ENCODE results near the gene HSF2.
"Not testable (repeated sequence)": the region's sequence is repeated elsewhere in the genome, so short reads cannot be mapped to it uniquely, and the experiment has no call there.

HSF2 gene

GRCh38 chr6:122458087-122458486 is 58.6 kb downstream of the HSF2 start:
- Histone ChIP-seq H3K4me3 (ENCODE audit: low read depth in 1 of 2, low read length in 2 of 2) (no peak overlapping the region), H3K27ac (ENCODE audit: low read length) (no peak overlapping the region), H3K79me2 (ENCODE audit: insufficient read depth, low read length) (peaks cover 62% of the 10 kb centered on the region), H3K4me1 (ENCODE audit: insufficient read depth, low read length) (no peaks in the 10 kb centered on the region; the same call in 1 of the 2 replicates), H3K9me3 (ENCODE audit: insufficient read depth, low read length, severe bottlenecking) (no peaks in the 10 kb centered on the region), H3K36me3 (ENCODE audit: insufficient read depth, low read length) (peaks cover 50% of the 10 kb centered on the region), H3K9ac (ENCODE audit: low read depth, low read length) (no peak overlapping the region), H4K20me1 (ENCODE audit: insufficient read depth, low read length) (peaks cover 44% of the 10 kb centered on the region; the same call in 1 of the 2 replicates), H3K4me2 (ENCODE audit: insufficient read depth, low read length) (no peak overlapping the region), H2AFZ (ENCODE audit: low read depth, low read length) (no peak overlapping the region), H3K27me3 (ENCODE audit: insufficient read depth, low read length, poor library complexity) (no peaks in the 10 kb centered on the region)
- TF ChIP-seq, protein P1, sequence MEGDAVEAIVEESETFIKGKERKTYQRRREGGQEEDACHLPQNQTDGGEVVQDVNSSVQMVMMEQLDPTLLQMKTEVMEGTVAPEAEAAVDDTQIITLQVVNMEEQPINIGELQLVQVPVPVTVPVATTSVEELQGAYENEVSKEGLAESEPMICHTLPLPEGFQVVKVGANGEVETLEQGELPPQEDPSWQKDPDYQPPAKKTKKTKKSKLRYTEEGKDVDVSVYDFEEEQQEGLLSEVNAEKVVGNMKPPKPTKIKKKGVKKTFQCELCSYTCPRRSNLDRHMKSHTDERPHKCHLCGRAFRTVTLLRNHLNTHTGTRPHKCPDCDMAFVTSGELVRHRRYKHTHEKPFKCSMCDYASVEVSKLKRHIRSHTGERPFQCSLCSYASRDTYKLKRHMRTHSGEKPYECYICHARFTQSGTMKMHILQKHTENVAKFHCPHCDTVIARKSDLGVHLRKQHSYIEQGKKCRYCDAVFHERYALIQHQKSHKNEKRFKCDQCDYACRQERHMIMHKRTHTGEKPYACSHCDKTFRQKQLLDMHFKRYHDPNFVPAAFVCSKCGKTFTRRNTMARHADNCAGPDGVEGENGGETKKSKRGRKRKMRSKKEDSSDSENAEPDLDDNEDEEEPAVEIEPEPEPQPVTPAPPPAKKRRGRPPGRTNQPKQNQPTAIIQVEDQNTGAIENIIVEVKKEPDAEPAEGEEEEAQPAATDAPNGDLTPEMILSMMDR (IDR thresholded peaks at IDR 0.05; ENCODE audit: borderline replicate concordance, extremely low read depth, low read length, poor library complexity, severe bottlenecking), result no peak
- TF ChIP-seq EZH2 (IDR thresholded peaks at IDR 0.05; ENCODE audit: borderline replicate concordance, low read depth, low read length, severe bottlenecking), result no peak
- ATAC-seq (ENCODE audit: insufficient read depth, low read depth) (no peak), DNase-seq (no peak)

DNA sequence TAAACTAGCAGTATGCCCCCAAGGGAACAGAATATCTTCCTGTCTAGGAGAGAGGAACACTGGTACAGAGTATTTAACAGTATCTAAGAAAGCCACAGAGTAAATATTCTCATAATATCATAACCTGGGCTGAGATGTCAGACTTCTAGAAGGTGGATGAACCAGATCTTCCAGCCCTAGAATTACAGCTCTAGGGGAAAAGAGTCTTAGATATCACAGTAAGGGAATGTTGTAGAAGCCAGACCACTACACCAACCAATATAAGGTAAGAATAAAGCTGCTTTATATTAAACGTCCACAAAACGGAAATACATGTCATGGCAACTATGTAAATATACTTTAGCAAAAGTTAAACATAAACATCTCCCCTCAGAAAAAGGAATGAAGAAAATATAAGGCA is 59.8 kb downstream of the HSF2 start:
- TF ChIP-seq EZH2 (IDR thresholded peaks at IDR 0.05; ENCODE audit: borderline replicate concordance, low read depth, low read length, severe bottlenecking), result no peak
- TF ChIP-seq, protein P1 (IDR thresholded peaks at IDR 0.05; ENCODE audit: borderline replicate concordance, extremely low read depth, low read length, poor library complexity, severe bottlenecking), result no peak
- no peak overlapping the region for H2AFZ ChIP-seq (ENCODE audit: low read depth, low read length)
- no peak overlapping the region for H3K27ac ChIP-seq (ENCODE audit: low read length)
- no peaks in the 10 kb centered on the region for H3K27me3 ChIP-seq (ENCODE audit: insufficient read depth, low read length, poor library complexity)
- ATAC-seq (ENCODE audit: insufficient read depth, low read depth) (no peak), DNase-seq (no peak)
- peaks cover 74% of the 10 kb centered on the region for H3K79me2 ChIP-seq (ENCODE audit: insufficient read depth, low read length)
- peaks cover 40% of the 10 kb centered on the region for H3K36me3 ChIP-seq (ENCODE audit: insufficient read depth, low read length)
- no peaks in the 10 kb centered on the region; the same call in 1 of the 2 replicates for H3K4me1 ChIP-seq (ENCODE audit: insufficient read depth, low read length)
- no peaks in the 10 kb centered on the region for H3K9me3 ChIP-seq (ENCODE audit: insufficient read depth, low read length, severe bottlenecking)
- no peak overlapping the region for H3K4me2 ChIP-seq (ENCODE audit: insufficient read depth, low read length)
- no peak overlapping the region for H3K4me3 ChIP-seq (ENCODE audit: low read depth in 1 of 2, low read length in 2 of 2)
- H4K20me1 ChIP-seq (ENCODE audit: insufficient read depth, low read length), result peaks cover 50% of the 10 kb centered on the region; the same call in 1 of the 2 replicates
- no peak overlapping the region for H3K9ac ChIP-seq (ENCODE audit: low read depth, low read length)

GRCh38 chr6:122459865-122460416 is 60.5 kb downstream of the HSF2 start:
- not testable (repeated sequence) for ATAC-seq (ENCODE audit: insufficient read depth, low read depth); H3K27me3 ChIP-seq (ENCODE audit: insufficient read depth, low read length, poor library complexity); H3K9ac ChIP-seq (ENCODE audit: low read depth, low read length); H3K4me2 ChIP-seq (ENCODE audit: insufficient read depth, low read length); DNase-seq; H3K4me1 ChIP-seq (ENCODE audit: insufficient read depth, low read length); H3K27ac ChIP-seq (ENCODE audit: low read length); H3K9me3 ChIP-seq (ENCODE audit: insufficient read depth, low read length, severe bottlenecking); H2AFZ ChIP-seq (ENCODE audit: low read depth, low read length); H3K4me3 ChIP-seq (ENCODE audit: low read depth in 1 of 2, low read length in 2 of 2)
- H3K79me2 ChIP-seq (ENCODE audit: insufficient read depth, low read length), result peaks cover 81% of the 10 kb centered on the region
- peaks cover 33% of the 10 kb centered on the region for H3K36me3 ChIP-seq (ENCODE audit: insufficient read depth, low read length)
- peaks cover 55% of the 10 kb centered on the region; the same call in 1 of the 2 replicates for H4K20me1 ChIP-seq (ENCODE audit: insufficient read depth, low read length)

DNA sequence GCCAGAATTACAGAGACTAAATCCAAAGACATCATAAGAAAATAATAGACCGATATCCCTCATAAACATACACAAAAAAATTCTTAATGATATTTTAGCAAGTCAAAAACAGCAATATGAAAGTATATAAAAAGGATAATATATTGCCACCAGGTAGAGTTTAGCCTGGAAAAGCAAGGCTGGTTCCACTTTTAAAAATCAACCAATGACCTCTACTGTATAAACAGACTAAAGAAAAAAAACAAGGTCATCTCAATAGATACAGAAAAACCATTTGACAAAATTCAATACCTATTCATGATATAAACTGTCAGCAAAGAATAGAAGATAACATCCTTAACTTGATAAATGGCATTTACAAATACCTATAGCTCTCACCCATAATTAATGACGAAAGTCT is 62.4 kb downstream of the HSF2 start:
- H3K79me2 ChIP-seq (ENCODE audit: insufficient read depth, low read length), result peaks cover 99% of the 10 kb centered on the region
- no peaks in the 10 kb centered on the region for H3K27me3 ChIP-seq (ENCODE audit: insufficient read depth, low read length, poor library complexity)
- no peak for ATAC-seq (ENCODE audit: insufficient read depth, low read depth)
- H3K9ac ChIP-seq (ENCODE audit: low read depth, low read length), result no peak overlapping the region
- DNase-seq, result no peak
- H4K20me1 ChIP-seq (ENCODE audit: insufficient read depth, low read length), result peaks cover 67% of the 10 kb centered on the region; the same call in 1 of the 2 replicates
- no peak overlapping the region for H3K27ac ChIP-seq (ENCODE audit: low read length)
- no peak overlapping the region for H2AFZ ChIP-seq (ENCODE audit: low read depth, low read length)
- H3K4me3 ChIP-seq (ENCODE audit: low read depth in 1 of 2, low read length in 2 of 2), result no peak overlapping the region
- no peaks in the 10 kb centered on the region; the same call in 1 of the 2 replicates for H3K4me1 ChIP-seq (ENCODE audit: insufficient read depth, low read length)
- no peaks in the 10 kb centered on the region for H3K9me3 ChIP-seq (ENCODE audit: insufficient read depth, low read length, severe bottlenecking)
- no peak overlapping the region for H3K4me2 ChIP-seq (ENCODE audit: insufficient read depth, low read length)
- peaks cover 28% of the 10 kb centered on the region for H3K36me3 ChIP-seq (ENCODE audit: insufficient read depth, low read length)
- TF ChIP-seq, protein P1 (IDR thresholded peaks at IDR 0.05; ENCODE audit: borderline replicate concordance, extremely low read depth, low read length, poor library complexity, severe bottlenecking), result no peak
- TF ChIP-seq EZH2 (IDR thresholded peaks at IDR 0.05; ENCODE audit: borderline replicate concordance, low read depth, low read length, severe bottlenecking), result no peak
